HEK293T (cell line): ENCODE data around the gene ZNF69.

Source experiments
- FOXA1 ChIP-seq: fragments of 450-650 bp; IDR thresholded peaks from 2 replicates; pipeline ENCODE4 v1.6.1; 2016; ENCODE audit warnings: mild to moderate bottlenecking
- FOXK2 ChIP-seq: fragments of 450-650 bp; IDR thresholded peaks from 2 replicates; pipeline ENCODE4 v1.6.1; 2016; ENCODE audit warnings: mild to moderate bottlenecking
- FOXM1 ChIP-seq: fragments of 450-650 bp; IDR thresholded peaks from 2 replicates; pipeline ENCODE4 v1.6.1; 2017; ENCODE audit warnings: mild to moderate bottlenecking, borderline replicate concordance
- HDGF ChIP-seq: fragments of 450-650 bp; IDR thresholded peaks from 2 replicates; pipeline ENCODE4 v1.6.1; 2017; ENCODE audit warnings: antibody characterized with exemption, borderline replicate concordance
- TARDBP ChIP-seq: fragments of 450-650 bp; IDR thresholded peaks from 2 replicates; pipeline ENCODE4 v1.6.1; 2016

GRCh38 chr19:11860721-11861120 is 26.9 kb upstream of the ZNF69 start:
- TF ChIP-seq FOXK2, result no peak
- no peak for TF ChIP-seq FOXA1
- TF ChIP-seq HDGF, result no peak
- TF ChIP-seq TARDBP, result no peak
- no peak for TF ChIP-seq FOXM1
